ENCODE data around the gene KRTCAP2. TPM values are rescaled to one million over a fixed set of nuclear protein-coding genes. Genes with fewer than 3 reads are reported as not detected.

The KRTCAP2 gene
- polyA plus RNA-seq, 4 donors, result 124 to 166 (median 137) TPM

DNA sequence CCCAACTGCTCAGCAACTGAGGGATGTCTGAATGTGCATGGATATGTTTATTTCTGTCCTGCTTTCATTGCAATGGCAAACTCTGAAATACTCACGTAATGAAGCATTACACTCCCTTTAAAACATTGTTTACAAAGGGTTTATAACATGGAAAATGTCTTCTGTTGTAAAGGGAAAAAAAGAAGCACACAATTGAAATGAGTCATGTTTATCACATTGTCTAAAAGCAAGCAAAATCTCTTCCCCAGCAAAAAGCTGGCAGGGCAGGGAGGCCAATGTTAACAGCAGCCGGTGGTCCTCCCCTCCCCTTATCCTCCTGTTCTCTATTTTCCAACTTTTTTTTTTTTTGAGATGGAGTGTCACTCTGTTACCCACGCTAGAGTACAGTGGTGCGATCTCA lies 49.3 kb downstream of the KRTCAP2 start:
- DNase-seq (ENCODE audit: low read depth in 4 of 4, low spot score in 2 of 4), result no peak

DNA sequence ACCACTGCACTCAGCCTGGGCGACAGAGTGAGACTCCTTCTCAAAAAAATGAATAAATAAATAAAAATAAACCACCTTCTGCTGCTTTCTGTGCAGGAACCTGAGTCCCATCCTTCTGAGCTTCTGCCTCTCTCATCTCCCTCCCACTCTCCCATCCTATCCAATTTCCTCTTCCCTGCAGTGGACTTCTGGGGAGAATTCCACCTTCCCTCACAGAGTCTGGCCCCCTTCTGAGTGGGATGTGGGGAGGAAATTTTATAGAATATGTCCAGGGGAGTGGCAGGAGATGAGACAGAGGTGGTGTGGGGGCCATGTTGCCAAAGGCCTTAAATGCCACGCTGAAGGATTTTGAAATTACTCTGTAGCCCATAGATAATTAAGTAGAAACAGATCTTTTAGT lies 50.8 kb downstream of the KRTCAP2 start:
- DNase-seq (ENCODE audit: low read depth in 4 of 4, low spot score in 2 of 4), result no peak

DNA sequence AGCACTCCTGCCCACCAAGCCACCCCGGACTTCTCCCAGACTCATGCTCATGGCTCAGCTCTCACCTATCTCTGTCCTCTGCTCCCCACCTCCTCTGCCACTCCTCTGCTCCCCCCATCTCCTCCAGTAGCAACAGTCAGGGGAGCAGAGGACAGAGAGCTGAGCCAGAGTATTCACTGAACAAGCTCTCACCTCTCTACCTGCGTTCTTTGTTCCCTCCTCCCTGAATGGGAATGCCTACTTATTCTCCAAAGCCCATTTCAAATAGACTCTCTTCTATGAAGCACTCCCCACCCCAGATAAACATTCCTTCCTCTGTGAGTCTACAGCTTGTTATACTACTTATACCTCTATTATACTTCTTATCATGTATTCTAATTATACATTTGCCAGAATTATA lies 51.9 kb downstream of the KRTCAP2 start:
- DNase-seq (ENCODE audit: low read depth in 4 of 4, low spot score in 2 of 4), result no peak

DNA sequence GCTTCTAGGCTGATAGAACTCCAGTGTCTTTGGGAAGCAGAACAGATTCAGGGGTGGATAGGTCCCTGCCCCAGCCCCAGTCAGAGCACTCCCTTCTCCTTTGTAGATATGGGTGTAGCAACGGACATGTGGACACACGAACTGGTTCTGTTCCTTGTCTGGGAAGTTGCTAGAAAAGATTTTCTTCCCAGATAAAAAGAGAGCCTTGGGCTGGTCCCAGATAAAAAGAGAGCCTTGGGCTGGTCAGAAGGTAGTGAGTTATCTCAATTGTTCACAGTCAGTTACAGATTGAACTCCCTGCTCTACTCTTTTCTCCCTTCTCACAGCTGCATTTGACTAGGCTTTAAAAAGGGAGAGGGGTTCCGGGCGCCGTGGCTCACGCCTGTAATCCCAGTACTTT lies 52.9 kb downstream of the KRTCAP2 start:
- no peak for DNase-seq (ENCODE audit: low read depth in 4 of 4, low spot score in 2 of 4)

Other genes with a start within 250 kb of the KRTCAP2 start
- 10 to 100 TPM; 36.4 to 48.0 (median 41.3) TPM for gene PMVK, start 236.6 kb downstream of the KRTCAP2 start, polyA plus RNA-seq (ENCODE audit: insufficient read length in 4 of 4)
- gene PBXIP1, start 217.2 kb downstream of the KRTCAP2 start, polyA plus RNA-seq (ENCODE audit: insufficient read length in 4 of 4), result 10 to 100 TPM; 68.3 to 81.2 (median 73.6) TPM
- 10 to 100 TPM; 41.4 to 51.2 (median 47.0) TPM for gene PYGO2, start 211.5 kb downstream of the KRTCAP2 start, polyA plus RNA-seq (ENCODE audit: insufficient read length in 4 of 4)
- gene SHC1, start 202.6 kb downstream of the KRTCAP2 start, polyA plus RNA-seq (ENCODE audit: insufficient read length in 4 of 4), result 10 to 100 TPM; 71.9 to 91.5 (median 80.8) TPM
- gene CKS1B, start 198.6 kb downstream of the KRTCAP2 start, polyA plus RNA-seq (ENCODE audit: insufficient read length in 4 of 4), result 10 to 100 TPM; 82.3 to 99.0 (median 91.8) TPM
- 10 to 100 TPM; 27.4 to 38.7 (median 32.6) TPM for gene FLAD1, start 190.0 kb downstream of the KRTCAP2 start, polyA plus RNA-seq (ENCODE audit: insufficient read length in 4 of 4)
- gene LENEP, start 179.7 kb downstream of the KRTCAP2 start, polyA plus RNA-seq (ENCODE audit: insufficient read length in 4 of 4), result 1 to 10 TPM in 1 of 4 donors, under 1 TPM in 3; 0.27 to 1.4 (median 0.60) TPM
- 10 to 100 TPM; 11.8 to 17.9 (median 15.4) TPM for gene ZBTB7B, start 170.5 kb downstream of the KRTCAP2 start, polyA plus RNA-seq (ENCODE audit: insufficient read length in 4 of 4)
- gene DCST2, start 139.5 kb downstream of the KRTCAP2 start, polyA plus RNA-seq (ENCODE audit: insufficient read length in 4 of 4), result 1 to 10 TPM; 1.1 to 2.5 (median 1.9) TPM
- under 1 TPM; 0.14 to 0.44 (median 0.35) TPM for gene DCST1, start 139.5 kb downstream of the KRTCAP2 start, polyA plus RNA-seq (ENCODE audit: insufficient read length in 4 of 4)
- 10 to 100 TPM; 36.7 to 55.8 (median 55.4) TPM for gene ADAM15, start 122.0 kb downstream of the KRTCAP2 start, polyA plus RNA-seq (ENCODE audit: insufficient read length in 4 of 4)
- 10 to 100 TPM; 18.1 to 24.5 (median 21.3) TPM for gene EFNA4, start 109.6 kb downstream of the KRTCAP2 start, polyA plus RNA-seq (ENCODE audit: insufficient read length in 4 of 4)
- gene EFNA3, start 94.5 kb downstream of the KRTCAP2 start, polyA plus RNA-seq (ENCODE audit: insufficient read length in 4 of 4), result 1 to 10 TPM; 4.9 to 9.4 (median 6.7) TPM
- 10 to 100 TPM; 58.7 to 76.2 (median 70.8) TPM for gene EFNA1, start 45.4 kb downstream of the KRTCAP2 start, polyA plus RNA-seq (ENCODE audit: insufficient read length in 4 of 4)
- gene SLC50A1, start 37.5 kb downstream of the KRTCAP2 start, polyA plus RNA-seq (ENCODE audit: insufficient read length in 4 of 4), result 10 to 100 TPM; 51.5 to 61.1 (median 55.4) TPM
- 10 to 100 TPM; 31.3 to 64.7 (median 45.2) TPM for gene DPM3, start 32.8 kb downstream of the KRTCAP2 start, polyA plus RNA-seq (ENCODE audit: insufficient read length in 4 of 4)
- 1 to 10 TPM; 2.7 to 6.4 (median 4.9) TPM for gene TRIM46, start 545 bp upstream of the KRTCAP2 start, polyA plus RNA-seq (ENCODE audit: insufficient read length in 4 of 4)
- gene THBS3, start 34.6 kb upstream of the KRTCAP2 start, polyA plus RNA-seq (ENCODE audit: insufficient read length in 4 of 4), result 10 to 100 TPM; 26.3 to 54.2 (median 37.5) TPM
- 10 to 100 TPM; 38.3 to 49.0 (median 44.8) TPM for gene MTX1, start 35.4 kb upstream of the KRTCAP2 start, polyA plus RNA-seq (ENCODE audit: insufficient read length in 4 of 4)
- 10 to 100 TPM; 18.7 to 34.5 (median 28.5) TPM for gene ENTREP3, start 82.2 kb upstream of the KRTCAP2 start, polyA plus RNA-seq (ENCODE audit: insufficient read length in 4 of 4)
- 10 to 100 TPM; 58.8 to 71.7 (median 63.7) TPM for gene SCAMP3, start 89.1 kb upstream of the KRTCAP2 start, polyA plus RNA-seq (ENCODE audit: insufficient read length in 4 of 4)
- 10 to 100 TPM; 63.7 to 96.6 (median 80.8) TPM for gene CLK2, start 100.2 kb upstream of the KRTCAP2 start, polyA plus RNA-seq (ENCODE audit: insufficient read length in 4 of 4)
- gene HCN3, start 104.2 kb upstream of the KRTCAP2 start, polyA plus RNA-seq (ENCODE audit: insufficient read length in 4 of 4), result 10 to 100 TPM in 2 of 4 donors, 1 to 10 TPM in 2; 7.0 to 14.6 (median 11.2) TPM
- 1 to 10 TPM; 5.4 to 9.3 (median 8.7) TPM for gene PKLR, start 128.1 kb upstream of the KRTCAP2 start, polyA plus RNA-seq (ENCODE audit: insufficient read length in 4 of 4)
- 100 to 1,000 TPM; 175 to 189 (median 181) TPM for gene FDPS, start 135.6 kb upstream of the KRTCAP2 start, polyA plus RNA-seq (ENCODE audit: insufficient read length in 4 of 4)
- gene RUSC1, start 147.6 kb upstream of the KRTCAP2 start, polyA plus RNA-seq (ENCODE audit: insufficient read length in 4 of 4), result 10 to 100 TPM; 30.3 to 43.0 (median 38.6) TPM

All from left renal cortex interstitium (tissue), 4 donors.